SK-N-SH (cell line): ENCODE results near the gene ZBED4. TPM values are rescaled to one million over a fixed set of nuclear protein-coding genes. Genes with fewer than 3 reads are reported as not detected.

Experiments used
- CTCF ChIA-PET: fragments of 300-600, 350-600 bp; formaldehyde crosslinking; extraction: SDS; loops from one replicate; lab custom pipeline; 2021; lab: Yijun Ruan, JAX
- POLR2A ChIA-PET: fragments of 350-600 bp; sonication (Branson Sonifier 250); formaldehyde crosslinking; extraction: SDS; loops from one replicate; lab custom pipeline; 2020; ENCODE audit warnings: antibody characterized with exemption, inconsistent platforms; lab: Yijun Ruan, JAX
- DNase-seq: peaks from one replicate; pipeline ENCODE4 v3.0.0; 2012
- H2AFZ ChIP-seq: fragments of 200-600 bp; sonication (generic); 2 replicates; pipeline ENCODE4 v1.8.1; 2016; ENCODE audit warnings: antibody characterized with exemption, mild to moderate bottlenecking, low read depth
- H3F3A ChIP-seq: fragments of 200-600 bp; sonication (generic); replicated peaks from 2 replicates; pipeline ENCODE3; 2016; ENCODE audit warnings: antibody characterized with exemption, mild to moderate bottlenecking; ENCODE audit not compliant: insufficient read depth
- H3K27ac ChIP-seq, 2 experiments: fragments of 200-500 bp in 1 of 2; fragments of 200-600 bp in 1 of 2; sonication (Bioruptor generic) in 1 of 2; sonication (generic), shearing (Covaris generic) in 1 of 2; 2 replicates each; pipeline versions ENCODE4 v1.5.1 to v1.6.1; 2014 to 2016; ENCODE audit warnings: low read depth in 2 of 2, inconsistent platforms in 1 of 2, low read length in 1 of 2, mild to moderate bottlenecking in 1 of 2, mixed read lengths in 1 of 2
- H3K27me3 ChIP-seq: fragments of 200-600 bp; sonication (generic), shearing (Covaris generic); 2 replicates; pipeline ENCODE4 v1.6.1; 2016; ENCODE audit warnings: mixed run types; ENCODE audit not compliant: insufficient read depth
- H3K36me3 ChIP-seq, 2 experiments: fragments of 200-500 bp in 1 of 2; fragments of 200-600 bp in 1 of 2; sonication (Bioruptor generic) in 1 of 2; sonication (generic) in 1 of 2; replicated peaks in 1 of 2; 2 replicates each; pipeline versions ENCODE3 to v1.5.1; 2014 to 2016; ENCODE audit warnings: low read length in 1 of 2, mild to moderate bottlenecking in 1 of 2; ENCODE audit not compliant: insufficient read depth in 2 of 2, control insufficient read depth in 1 of 2
- H3K4me1 ChIP-seq, 2 experiments: fragments of 200-500 bp in 1 of 2; fragments of 200-600 bp in 1 of 2; sonication (Bioruptor generic) in 1 of 2; sonication (generic), shearing (Covaris generic) in 1 of 2; 2 replicates each; pipeline versions ENCODE4 v1.5.1 to v1.6.1; 2014 to 2016; ENCODE audit warnings: low read depth in 1 of 2, low read length in 1 of 2, mixed run types in 1 of 2; ENCODE audit not compliant: insufficient read depth in 2 of 2, control insufficient read depth in 1 of 2
- H3K4me2 ChIP-seq: fragments of 200-600 bp; sonication (generic), shearing (Covaris generic); 2 replicates; pipeline ENCODE4 v1.6.1; 2017; ENCODE audit warnings: mixed run types
- H3K4me3 ChIP-seq, 2 experiments: fragments of 200-500 bp in 1 of 2; fragments of 200-600 bp in 1 of 2; sonication (Bioruptor generic) in 1 of 2; sonication (generic), shearing (Covaris generic) in 1 of 2; 2 replicates each; pipeline versions ENCODE4 v1.5.1 to v1.8.1; 2014 to 2016; ENCODE audit warnings: low read depth in 2 of 2, inconsistent platforms in 1 of 2, low read length in 1 of 2, mild to moderate bottlenecking in 1 of 2, mixed read lengths in 1 of 2, moderate library complexity in 1 of 2
- H3K79me2 ChIP-seq: fragments of 200-600 bp; sonication (generic); 2 replicates; pipeline ENCODE4 v1.8.1; 2017; ENCODE audit warnings: mild to moderate bottlenecking; ENCODE audit not compliant: insufficient read depth
- H3K9ac ChIP-seq: fragments of 200-600 bp; sonication (generic); 2 replicates; pipeline ENCODE4 v1.6.1; 2017; ENCODE audit warnings: mixed run types
- H3K9me2 ChIP-seq: fragments of 200-600 bp; sonication (generic); 2 replicates; pipeline ENCODE4 v1.6.1; 2017; ENCODE audit warnings: mixed run types
- H3K9me3 ChIP-seq: fragments of 200-600 bp; sonication (generic); 2 replicates; pipeline ENCODE4 v1.6.1; 2017; ENCODE audit warnings: mixed run types, mild to moderate bottlenecking, moderate library complexity
- H4K20me1 ChIP-seq: fragments of 200-600 bp; sonication (generic); 2 replicates; pipeline ENCODE4 v1.6.1; 2017; ENCODE audit warnings: mild to moderate bottlenecking, mixed run types; ENCODE audit not compliant: insufficient read depth
- CHD2 ChIP-seq: fragments of 150-350 bp; IDR thresholded peaks from 2 replicates; pipeline ENCODE4 v1.6.1; 2018; ENCODE audit warnings: low read length; ENCODE audit not compliant: partially characterized antibody
- ELF1 ChIP-seq: IDR thresholded peaks from 2 replicates; pipeline ENCODE4 v1.4.0; 2012
- EP300 ChIP-seq, 2 experiments: IDR thresholded peaks; 2 replicates each; pipeline versions ENCODE4 v1.4.0 to v1.6.1; 2012; ENCODE audit warnings: borderline replicate concordance in 1 of 2, low read depth in 1 of 2, low read length in 1 of 2
- EZH2phosphoT487 ChIP-seq: fragments of 200-600 bp; sonication (generic); IDR thresholded peaks from 2 replicates; pipeline ENCODE4 v1.6.1; 2017; ENCODE audit warnings: low read depth, mixed run types, mild to moderate bottlenecking, antibody characterized with exemption, moderate library complexity, borderline replicate concordance
- FOSL2 ChIP-seq: IDR thresholded peaks from 2 replicates; pipeline ENCODE4 v1.4.0; 2012; ENCODE audit warnings: low read depth, mild to moderate bottlenecking, moderate library complexity, borderline replicate concordance
- GATA2 ChIP-seq: sonication (generic); formaldehyde crosslinking; IDR thresholded peaks from 2 replicates; pipeline ENCODE4 v1.5.0; 2020; ENCODE audit warnings: mild to moderate bottlenecking, missing genetic modification reagents
- POLR2AphosphoS5 ChIP-seq: IDR thresholded peaks from 2 replicates; pipeline ENCODE4 v1.6.1; 2012; ENCODE audit warnings: low read depth, low read length
- RCOR1 ChIP-seq: fragments of 150-350 bp; IDR thresholded peaks from 2 replicates; pipeline ENCODE4 v1.6.1; 2017; ENCODE audit warnings: antibody characterized with exemption, low read length
- SMC3 ChIP-seq: IDR thresholded peaks from 2 replicates; pipeline ENCODE4 v1.6.1; 2012; ENCODE audit warnings: low read depth, low read length, improper control_type of control experiment
- TEAD4 ChIP-seq: IDR thresholded peaks from 2 replicates; pipeline ENCODE4 v1.4.0; 2012; ENCODE audit warnings: mild to moderate bottlenecking, borderline replicate concordance; ENCODE audit not compliant: insufficient read depth
- WGBS: methylation state at CpG from one replicate; pipeline ENCODE4 v1.1.6; 2017; ENCODE audit warnings: low lambda C conversion rate; 5-methylcytosine and 5-hydroxymethylcytosine counted together
- polyA plus RNA-seq, 3 experiments: library from polyadenylated mRNA; depleted of rRNA; stranded (reverse); fragments of >200 nt; gene quantifications; 2 replicates each; pipeline ENCODE4 v1.2.3, GENCODE V29; 2012
- small RNA-seq, 7 experiments: library from RNA; depleted of rRNA; stranded (forward); fragments of <200 nt; gene quantifications; one replicate each; pipeline ENCODE3, GENCODE V24; 2012
- TF ChIP-seq, protein P1 (sequence below): IDR thresholded peaks from 2 replicates; pipeline ENCODE4; 2012
- TF ChIP-seq, protein P2 (sequence below): fragments of 150-350 bp; IDR thresholded peaks from 2 replicates; pipeline ENCODE4 v1.6.1; 2016; ENCODE audit warnings: mild to moderate bottlenecking, low read depth, low read length
- TF ChIP-seq, protein P3 (sequence below): fragments of 200-600 bp; sonication (generic); IDR thresholded peaks from 2 replicates; pipeline ENCODE4 v1.6.1; 2017; ENCODE audit warnings: antibody characterized with exemption, mild to moderate bottlenecking, moderate library complexity
- TF ChIP-seq, protein P4 (sequence below): fragments of 150-350 bp; IDR thresholded peaks from 2 replicates; pipeline ENCODE4 v1.6.1; 2017; ENCODE audit warnings: antibody characterized with exemption, low read length, low read depth, borderline replicate concordance
- TF ChIP-seq, protein P5 (sequence below): IDR thresholded peaks from 2 replicates; pipeline ENCODE4 v1.4.0; 2012; ENCODE audit warnings: low read depth, borderline replicate concordance

Gene ZBED4
- polyA plus RNA-seq, 1 of the 3 experiments (the other 2 are of a cell fraction): 7.9 TPM

DNA sequence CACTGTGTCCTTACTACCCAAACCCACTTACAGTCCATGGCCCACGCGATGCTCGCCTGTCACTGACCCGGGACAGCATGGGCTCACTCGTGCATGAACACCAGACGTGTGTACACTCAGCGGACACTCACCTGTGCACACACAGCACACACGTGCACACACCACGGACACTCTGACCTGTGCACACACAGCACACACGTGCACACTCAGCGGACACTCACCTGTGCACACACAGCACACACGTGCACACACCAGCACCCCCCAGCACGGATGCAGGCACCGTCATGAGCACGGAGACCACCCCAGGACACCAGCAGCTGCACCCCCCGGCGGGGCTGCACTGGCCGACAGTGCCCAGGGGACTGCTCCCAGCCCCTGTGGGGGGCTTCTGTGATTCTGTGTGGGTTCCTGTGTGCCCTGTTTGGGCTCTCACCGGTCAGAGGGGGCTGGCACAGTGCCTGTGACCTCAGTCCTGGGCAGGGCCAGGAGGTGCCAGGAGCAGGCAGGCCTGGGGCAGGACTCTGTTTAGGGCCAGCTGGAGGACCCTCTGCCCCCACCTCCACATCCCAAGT is 85.0 kb downstream of the ZBED4 start:
- Histone ChIP-seq H3K9me2 (no peaks in the 10 kb centered on the region), H3K27me3 (no peaks in the 10 kb centered on the region), H2AFZ (no peak overlapping the region), H4K20me1 (no peaks in the 10 kb centered on the region), H3K9me3 (no peaks in the 10 kb centered on the region), H3K4me1 (peaks cover 6 to 18% of the 10 kb centered on the region in 2 experiments; a peak in 2 of 4 replicates), H3K79me2 (no peaks in the 10 kb centered on the region), H3K4me3 (no peak overlapping the region), H3K27ac (no peak overlapping the region), H3F3A (no peaks in the 10 kb centered on the region), H3K9ac (no peak overlapping the region), H3K4me2 (no peak overlapping the region), H3K36me3 (no peaks in the 10 kb centered on the region)
- TF ChIP-seq, protein P1, sequence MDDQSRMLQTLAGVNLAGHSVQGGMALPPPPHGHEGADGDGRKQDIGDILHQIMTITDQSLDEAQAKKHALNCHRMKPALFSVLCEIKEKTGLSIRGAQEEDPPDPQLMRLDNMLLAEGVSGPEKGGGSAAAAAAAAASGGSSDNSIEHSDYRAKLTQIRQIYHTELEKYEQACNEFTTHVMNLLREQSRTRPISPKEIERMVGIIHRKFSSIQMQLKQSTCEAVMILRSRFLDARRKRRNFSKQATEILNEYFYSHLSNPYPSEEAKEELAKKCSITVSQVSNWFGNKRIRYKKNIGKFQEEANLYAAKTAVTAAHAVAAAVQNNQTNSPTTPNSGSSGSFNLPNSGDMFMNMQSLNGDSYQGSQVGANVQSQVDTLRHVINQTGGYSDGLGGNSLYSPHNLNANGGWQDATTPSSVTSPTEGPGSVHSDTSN: no peak
- TF ChIP-seq GATA2 (CRISPR knock-in tag) (no peak), ELF1 (no peak), EZH2phosphoT487 (no peak), CHD2 (no peak), RCOR1 (no peak), FOSL2 (no peak), TEAD4 (no peak), EP300 (IDR thresholded peaks at IDR 0.05; ENCODE audit: borderline replicate concordance in 1 of 2, low read depth in 1 of 2, low read length in 1 of 2) (no peak), SMC3 (no peak), POLR2AphosphoS5 (no peak)
- TF ChIP-seq, protein P2, sequence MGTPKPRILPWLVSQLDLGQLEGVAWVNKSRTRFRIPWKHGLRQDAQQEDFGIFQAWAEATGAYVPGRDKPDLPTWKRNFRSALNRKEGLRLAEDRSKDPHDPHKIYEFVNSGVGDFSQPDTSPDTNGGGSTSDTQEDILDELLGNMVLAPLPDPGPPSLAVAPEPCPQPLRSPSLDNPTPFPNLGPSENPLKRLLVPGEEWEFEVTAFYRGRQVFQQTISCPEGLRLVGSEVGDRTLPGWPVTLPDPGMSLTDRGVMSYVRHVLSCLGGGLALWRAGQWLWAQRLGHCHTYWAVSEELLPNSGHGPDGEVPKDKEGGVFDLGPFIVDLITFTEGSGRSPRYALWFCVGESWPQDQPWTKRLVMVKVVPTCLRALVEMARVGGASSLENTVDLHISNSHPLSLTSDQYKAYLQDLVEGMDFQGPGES: no peak
- TF ChIP-seq, protein P3, sequence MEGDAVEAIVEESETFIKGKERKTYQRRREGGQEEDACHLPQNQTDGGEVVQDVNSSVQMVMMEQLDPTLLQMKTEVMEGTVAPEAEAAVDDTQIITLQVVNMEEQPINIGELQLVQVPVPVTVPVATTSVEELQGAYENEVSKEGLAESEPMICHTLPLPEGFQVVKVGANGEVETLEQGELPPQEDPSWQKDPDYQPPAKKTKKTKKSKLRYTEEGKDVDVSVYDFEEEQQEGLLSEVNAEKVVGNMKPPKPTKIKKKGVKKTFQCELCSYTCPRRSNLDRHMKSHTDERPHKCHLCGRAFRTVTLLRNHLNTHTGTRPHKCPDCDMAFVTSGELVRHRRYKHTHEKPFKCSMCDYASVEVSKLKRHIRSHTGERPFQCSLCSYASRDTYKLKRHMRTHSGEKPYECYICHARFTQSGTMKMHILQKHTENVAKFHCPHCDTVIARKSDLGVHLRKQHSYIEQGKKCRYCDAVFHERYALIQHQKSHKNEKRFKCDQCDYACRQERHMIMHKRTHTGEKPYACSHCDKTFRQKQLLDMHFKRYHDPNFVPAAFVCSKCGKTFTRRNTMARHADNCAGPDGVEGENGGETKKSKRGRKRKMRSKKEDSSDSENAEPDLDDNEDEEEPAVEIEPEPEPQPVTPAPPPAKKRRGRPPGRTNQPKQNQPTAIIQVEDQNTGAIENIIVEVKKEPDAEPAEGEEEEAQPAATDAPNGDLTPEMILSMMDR: no peak
- TF ChIP-seq, protein P4, sequence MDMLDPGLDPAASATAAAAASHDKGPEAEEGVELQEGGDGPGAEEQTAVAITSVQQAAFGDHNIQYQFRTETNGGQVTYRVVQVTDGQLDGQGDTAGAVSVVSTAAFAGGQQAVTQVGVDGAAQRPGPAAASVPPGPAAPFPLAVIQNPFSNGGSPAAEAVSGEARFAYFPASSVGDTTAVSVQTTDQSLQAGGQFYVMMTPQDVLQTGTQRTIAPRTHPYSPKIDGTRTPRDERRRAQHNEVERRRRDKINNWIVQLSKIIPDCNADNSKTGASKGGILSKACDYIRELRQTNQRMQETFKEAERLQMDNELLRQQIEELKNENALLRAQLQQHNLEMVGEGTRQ: no peak
- TF ChIP-seq, protein P5, sequence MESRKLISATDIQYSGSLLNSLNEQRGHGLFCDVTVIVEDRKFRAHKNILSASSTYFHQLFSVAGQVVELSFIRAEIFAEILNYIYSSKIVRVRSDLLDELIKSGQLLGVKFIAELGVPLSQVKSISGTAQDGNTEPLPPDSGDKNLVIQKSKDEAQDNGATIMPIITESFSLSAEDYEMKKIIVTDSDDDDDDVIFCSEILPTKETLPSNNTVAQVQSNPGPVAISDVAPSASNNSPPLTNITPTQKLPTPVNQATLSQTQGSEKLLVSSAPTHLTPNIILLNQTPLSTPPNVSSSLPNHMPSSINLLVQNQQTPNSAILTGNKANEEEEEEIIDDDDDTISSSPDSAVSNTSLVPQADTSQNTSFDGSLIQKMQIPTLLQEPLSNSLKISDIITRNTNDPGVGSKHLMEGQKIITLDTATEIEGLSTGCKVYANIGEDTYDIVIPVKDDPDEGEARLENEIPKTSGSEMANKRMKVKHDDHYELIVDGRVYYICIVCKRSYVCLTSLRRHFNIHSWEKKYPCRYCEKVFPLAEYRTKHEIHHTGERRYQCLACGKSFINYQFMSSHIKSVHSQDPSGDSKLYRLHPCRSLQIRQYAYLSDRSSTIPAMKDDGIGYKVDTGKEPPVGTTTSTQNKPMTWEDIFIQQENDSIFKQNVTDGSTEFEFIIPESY: no peak
- 84% methylated on average over 9 of the region's 19 CpGs for WGBS
- CTCF ChIA-PET: interaction anchor here (1.2 to 1.3 kb wide), 2 partner anchors 9 to 55 kb away, joined by 3 to 4 read pairs; no protein-coding TSS in a partner anchor
- POLR2A ChIA-PET: no interaction called here
- no peak for DNase-seq

Small RNAs within 50 kb of the gene (small RNA-seq; reads per million reads assigned to genes)
- gene AL117328.1 (0 reads per million in 7 experiments), gene RF00017 (0 reads per million in 7 experiments)

Other genes starting within 250 kb of the ZBED4 start
- gene BRD1, start 26.0 kb upstream of the ZBED4 start, polyA plus RNA-seq (2012; rRNA removed): 7.8 and 10.3 TPM in 2 replicates
- gene ALG12, start 64.6 kb downstream of the ZBED4 start, polyA plus RNA-seq (2012; rRNA removed): 7.5 and 9.9 TPM in 2 replicates
- gene CRELD2, start 64.8 kb downstream of the ZBED4 start, polyA plus RNA-seq (2012; rRNA removed): 92.5 and 113 TPM in 2 replicates
- gene PIM3, start 106.9 kb downstream of the ZBED4 start, polyA plus RNA-seq (2012; rRNA removed): 9.9 and 15.3 TPM in 2 replicates
- not detected in 2 replicates for gene IL17REL, start 158.9 kb downstream of the ZBED4 start, polyA plus RNA-seq (2012; rRNA removed)
- not detected in 2 replicates for gene TTLL8, start 204.5 kb downstream of the ZBED4 start, polyA plus RNA-seq (2012; rRNA removed)
- not detected in 2 replicates for gene MLC1, start 231.6 kb downstream of the ZBED4 start, polyA plus RNA-seq (2012; rRNA removed)
- 2.1 and 3.0 TPM in 2 replicates for gene MOV10L1, start 236.2 kb downstream of the ZBED4 start, polyA plus RNA-seq (2012; rRNA removed)